Activated B cell treated with CpG ODN at 0.5 μM for 24 hours (primary cell): ENCODE data around the gene CTRB1. TPM values are rescaled to one million over a fixed set of nuclear protein-coding genes. Genes with fewer than 3 reads are reported as not detected.
"Not testable (repeated sequence)": the region's sequence is repeated elsewhere in the genome, so short reads cannot be mapped to it uniquely, and the experiment has no call there.

ENCODE experiments used
- ATAC-seq: fragments of 200-7000 bp; cut with Tn5 transposase; one replicate; pipeline ENCODE4 v1.10.0; 2021; ENCODE audit warnings: low read depth, mild to moderate bottlenecking, moderate library complexity
- CTCF ChIA-PET: fragments of 350-600 bp; sonication (Branson Sonifier 250); formaldehyde crosslinking; loops from one replicate; lab custom pipeline; 2021; ENCODE audit warnings: antibody characterized with exemption; lab: Charles Lee
- POLR2A ChIA-PET: fragments of 350-600 bp; sonication (Branson Sonifier 250); formaldehyde crosslinking; loops from one replicate; lab custom pipeline; 2021; ENCODE audit warnings: antibody characterized with exemption; lab: Charles Lee
- DNase-seq: peaks from one replicate; pipeline ENCODE4 v3.0.0; 2022
- H3K27ac Mint-ChIP-seq: one replicate; pipeline ENCODE4 v1.8.0; 2020; ENCODE audit warnings: mixed read lengths
- H3K27me3 Mint-ChIP-seq: one replicate; pipeline ENCODE4 v1.8.0; 2021; ENCODE audit warnings: mixed read lengths
- H3K36me3 Mint-ChIP-seq: one replicate; pipeline ENCODE4 v1.8.0; 2021; ENCODE audit warnings: low read depth, mixed read lengths
- H3K4me1 Mint-ChIP-seq: one replicate; pipeline ENCODE4 v1.8.0; 2021; ENCODE audit warnings: mixed read lengths
- H3K4me3 Mint-ChIP-seq: one replicate; pipeline ENCODE4 v1.8.0; 2020; ENCODE audit warnings: mild to moderate bottlenecking, mixed read lengths
- H3K9me3 Mint-ChIP-seq: one replicate; pipeline ENCODE4 v1.8.0; 2020; ENCODE audit warnings: mixed read lengths
- intact Hi-C: fragments of 100-400 bp; cut with micrococcal nuclease; formaldehyde crosslinking; loops from one replicate; pipeline ENCODE4 v1.15.1; 2024
- total RNA-seq: library from RNA; stranded (reverse); gene quantifications from 2 replicates; pipeline ENCODE4 v1.2.3, GENCODE V29; 2022
- TF ChIP-seq, protein P1 (sequence below): fragments of 200-600 bp; IDR thresholded peaks from one replicate; pipeline ENCODE4 v1.8.0; 2022; ENCODE audit warnings: antibody characterized with exemption, mild to moderate bottlenecking

The CTRB1 gene
- total RNA-seq, 1 donor from 2014 or later, result not detected

DNA sequence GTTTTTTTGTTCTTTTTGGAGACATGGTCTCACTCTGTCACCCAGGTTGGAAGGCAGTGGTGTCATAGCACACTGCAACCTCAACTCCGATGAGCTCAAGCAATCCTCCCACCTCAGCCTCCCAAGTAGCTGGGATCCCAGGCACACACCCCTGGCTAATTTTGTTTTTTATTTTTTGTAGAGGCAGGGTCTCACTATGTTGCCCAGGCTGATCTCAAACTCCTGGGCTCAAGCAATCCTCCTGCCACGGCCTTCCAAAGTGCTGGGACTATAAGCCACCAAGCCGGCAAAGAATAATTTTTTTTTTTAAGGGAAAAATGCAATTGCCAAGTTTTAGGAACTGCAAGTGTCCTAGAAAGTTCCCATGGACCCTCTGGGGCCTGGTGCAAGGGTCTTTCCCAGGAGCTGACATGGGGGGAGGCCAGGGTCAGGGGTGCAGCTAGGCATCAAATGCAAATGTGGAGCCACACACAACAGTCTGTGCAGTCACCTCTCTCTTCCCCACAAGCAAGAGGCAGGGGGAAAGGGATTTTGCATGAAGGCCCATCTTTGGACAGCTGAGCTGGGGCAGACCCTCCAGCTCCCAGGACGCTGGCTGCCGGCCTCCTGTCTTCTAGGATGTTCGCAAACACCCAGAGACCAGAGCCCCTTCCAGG is 52.8 kb downstream of the CTRB1 start:
- Mint-ChIP-seq H3K4me3 (no peak overlapping the region), H3K9me3 (no peaks in the 10 kb centered on the region), H3K27me3 (peaks cover 26% of the 10 kb centered on the region), H3K4me1 (peaks cover under 1% of the 10 kb centered on the region), H3K27ac (no peak overlapping the region), H3K36me3 (no peaks in the 10 kb centered on the region)
- DNase-seq (no peak), ATAC-seq (no peak)
- TF ChIP-seq, protein P1, sequence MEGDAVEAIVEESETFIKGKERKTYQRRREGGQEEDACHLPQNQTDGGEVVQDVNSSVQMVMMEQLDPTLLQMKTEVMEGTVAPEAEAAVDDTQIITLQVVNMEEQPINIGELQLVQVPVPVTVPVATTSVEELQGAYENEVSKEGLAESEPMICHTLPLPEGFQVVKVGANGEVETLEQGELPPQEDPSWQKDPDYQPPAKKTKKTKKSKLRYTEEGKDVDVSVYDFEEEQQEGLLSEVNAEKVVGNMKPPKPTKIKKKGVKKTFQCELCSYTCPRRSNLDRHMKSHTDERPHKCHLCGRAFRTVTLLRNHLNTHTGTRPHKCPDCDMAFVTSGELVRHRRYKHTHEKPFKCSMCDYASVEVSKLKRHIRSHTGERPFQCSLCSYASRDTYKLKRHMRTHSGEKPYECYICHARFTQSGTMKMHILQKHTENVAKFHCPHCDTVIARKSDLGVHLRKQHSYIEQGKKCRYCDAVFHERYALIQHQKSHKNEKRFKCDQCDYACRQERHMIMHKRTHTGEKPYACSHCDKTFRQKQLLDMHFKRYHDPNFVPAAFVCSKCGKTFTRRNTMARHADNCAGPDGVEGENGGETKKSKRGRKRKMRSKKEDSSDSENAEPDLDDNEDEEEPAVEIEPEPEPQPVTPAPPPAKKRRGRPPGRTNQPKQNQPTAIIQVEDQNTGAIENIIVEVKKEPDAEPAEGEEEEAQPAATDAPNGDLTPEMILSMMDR, result no peak
- ChIA-PET POLR2A (no interaction called here), CTCF (no interaction called here)
- intact Hi-C loops, result no loop called here

- ChIA-PET CTCF (no interaction called here), POLR2A (no interaction called here)
- Mint-ChIP-seq H3K9me3 (no peaks in the 10 kb centered on the region), H3K4me1 (no peaks in the 10 kb centered on the region), H3K4me3 (no peak overlapping the region), H3K27ac (no peak overlapping the region), H3K36me3 (no peaks in the 10 kb centered on the region), H3K27me3 (peaks cover 25% of the 10 kb centered on the region)
- TF ChIP-seq, protein P1, result no peak
- no peak for ATAC-seq
- intact Hi-C loops, result no loop called here
- no peak for DNase-seq
These were observed 53.3 kb downstream of the CTRB1 start for GRCh38 chr16:75272097-75272551.

GRCh38 chr16:75272629-75273028 is 53.8 kb downstream of the CTRB1 start:
- ATAC-seq, CTCF ChIA-PET, intact Hi-C loops, H3K4me3 Mint-ChIP-seq, DNase-seq, H3K36me3 Mint-ChIP-seq, H3K9me3 Mint-ChIP-seq, H3K4me1 Mint-ChIP-seq, H3K27ac Mint-ChIP-seq, POLR2A ChIA-PET: not testable (repeated sequence)
- H3K27me3 Mint-ChIP-seq, result peaks cover 28% of the 10 kb centered on the region

DNA sequence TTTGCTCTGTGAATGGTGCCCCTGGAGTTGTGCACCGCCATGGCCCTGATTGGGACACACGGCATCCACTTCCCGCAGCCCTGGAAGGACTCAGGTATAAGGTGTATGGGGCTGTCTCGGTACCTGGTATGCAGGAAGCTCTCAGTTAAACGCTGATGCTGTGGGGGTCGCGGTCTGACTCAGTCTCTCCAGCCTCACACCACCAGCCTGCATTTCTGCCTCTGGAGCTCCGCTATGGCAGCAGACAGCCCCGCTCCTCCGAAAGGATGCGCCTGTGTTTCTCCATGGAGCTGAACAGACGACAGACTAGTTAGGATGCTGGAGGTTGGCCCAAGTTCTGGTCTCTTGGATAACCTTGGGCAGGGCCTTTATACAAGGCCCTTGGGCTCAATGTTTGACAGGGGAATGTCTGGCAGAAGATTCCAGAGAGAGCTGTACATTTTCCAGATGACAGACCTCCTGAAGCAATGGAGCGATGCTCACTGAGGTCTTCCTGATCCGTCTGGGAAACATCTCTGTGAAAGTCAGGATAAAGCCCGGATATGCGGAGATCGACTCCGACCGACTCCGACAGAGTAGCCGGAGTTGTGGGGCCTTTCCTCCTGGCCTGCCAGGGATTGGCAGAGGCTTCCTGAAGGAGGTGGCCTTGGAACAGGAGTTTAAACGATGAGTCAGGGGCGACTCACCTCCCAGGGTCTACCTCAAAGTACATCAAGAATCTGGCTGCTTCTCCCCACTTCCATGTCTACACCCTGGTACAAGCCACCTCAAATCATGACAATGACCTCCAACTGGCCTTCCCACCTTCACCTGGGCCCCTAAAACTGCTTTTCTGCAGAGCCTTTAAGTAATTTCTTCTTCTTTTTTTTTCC is 54.5 kb downstream of the CTRB1 start:
- ChIA-PET POLR2A (no interaction called here), CTCF (no interaction called here)
- Mint-ChIP-seq H3K4me1 (no peaks in the 10 kb centered on the region), H3K9me3 (no peaks in the 10 kb centered on the region), H3K4me3 (no peak overlapping the region), H3K36me3 (no peaks in the 10 kb centered on the region), H3K27ac (no peak overlapping the region), H3K27me3 (peaks cover 26% of the 10 kb centered on the region)
- intact Hi-C loops, result no loop called here
- ATAC-seq (no peak), DNase-seq (no peak)
- TF ChIP-seq, protein P1, result no peak

Other genes starting within 250 kb of the CTRB1 start
- 80.8 and 93.3 TPM in 2 replicates for gene WDR59, start 233.9 kb upstream of the CTRB1 start, total RNA-seq
- gene ZNRF1, start 220.0 kb upstream of the CTRB1 start, total RNA-seq, result 1.6 and 2.8 TPM in 2 replicates
- not detected in 2 replicates for gene LDHD, start 102.2 kb upstream of the CTRB1 start, total RNA-seq
- 15.4 and 18.5 TPM in 2 replicates for gene ZFP1, start 70.5 kb upstream of the CTRB1 start, total RNA-seq
- not detected in 2 replicates for gene CTRB2, start 11.8 kb upstream of the CTRB1 start, total RNA-seq
- gene BCAR1, start 32.6 kb downstream of the CTRB1 start, total RNA-seq, result not detected in 2 replicates
- gene CFDP1, start 214.5 kb downstream of the CTRB1 start, total RNA-seq, result 27.7 and 32.0 TPM in 2 replicates
- gene TMEM170A, start 245.7 kb downstream of the CTRB1 start, total RNA-seq, result 25.3 and 28.3 TPM in 2 replicates